AG04450 (cell line): ENCODE data around the gene RIMBP3C. TPM values are rescaled to one million over a fixed set of nuclear protein-coding genes. Genes with fewer than 3 reads are reported as not detected.
"Not testable (repeated sequence)": the region's sequence is repeated elsewhere in the genome, so short reads cannot be mapped to it uniquely, and the experiment has no call there.

Experiments used
- CTCF ChIA-PET: fragments of 300-600, 350-600 bp; formaldehyde crosslinking; extraction: SDS; loops from one replicate; lab custom pipeline; 2022; ENCODE audit warnings: antibody characterized with exemption, inconsistent platforms; lab: Charles Lee
- POLR2A ChIA-PET: fragments of 350-600 bp; formaldehyde crosslinking; extraction: SDS; loops from one replicate; lab custom pipeline; 2021; ENCODE audit warnings: antibody characterized with exemption, inconsistent platforms; lab: Yijun Ruan, JAX
- DNase-seq: peaks from one replicate; pipeline ENCODE4 v3.0.0-alpha.2; 2011; ENCODE audit warnings: low read depth, low spot score
- H3K27ac ChIP-seq: one replicate; pipeline ENCODE4 v1.5.1; 2012; ENCODE audit warnings: low read depth, low read length, control low read depth
- H3K27me3 ChIP-seq: one replicate; pipeline ENCODE4 v1.6.0; 2012; ENCODE audit warnings: low read length; ENCODE audit not compliant: control insufficient read depth, insufficient read depth
- H3K4me3 ChIP-seq: 2 replicates; pipeline ENCODE4 v1.5.1; 2011; ENCODE audit warnings: mild to moderate bottlenecking, low read depth, low read length, control low read depth
- H3K9me3 ChIP-seq: 2 replicates; pipeline ENCODE4 v1.5.1; 2012; ENCODE audit warnings: low read length; ENCODE audit not compliant: control insufficient read depth, insufficient read depth
- polyA minus RNA-seq: library from RNA; depleted of rRNA, polyadenylated mRNA; stranded (reverse); fragments of >200 nt; gene quantifications from 2 replicates; pipeline ENCODE4 v1.2.3, GENCODE V29; 2011; rRNA and poly(A)+ RNA removed
- polyA plus RNA-seq: library from polyadenylated mRNA; depleted of rRNA; stranded (reverse); fragments of >200 nt; gene quantifications from 2 replicates; pipeline ENCODE4 v1.2.3, GENCODE V29; 2011; rRNA removed
- TF ChIP-seq, protein P1 (sequence below): IDR thresholded peaks from 2 replicates; pipeline ENCODE4 v1.5.1; 2011; ENCODE audit warnings: low read depth, low read length, control low read depth, inconsistent platforms

Gene RIMBP3C, protein sequence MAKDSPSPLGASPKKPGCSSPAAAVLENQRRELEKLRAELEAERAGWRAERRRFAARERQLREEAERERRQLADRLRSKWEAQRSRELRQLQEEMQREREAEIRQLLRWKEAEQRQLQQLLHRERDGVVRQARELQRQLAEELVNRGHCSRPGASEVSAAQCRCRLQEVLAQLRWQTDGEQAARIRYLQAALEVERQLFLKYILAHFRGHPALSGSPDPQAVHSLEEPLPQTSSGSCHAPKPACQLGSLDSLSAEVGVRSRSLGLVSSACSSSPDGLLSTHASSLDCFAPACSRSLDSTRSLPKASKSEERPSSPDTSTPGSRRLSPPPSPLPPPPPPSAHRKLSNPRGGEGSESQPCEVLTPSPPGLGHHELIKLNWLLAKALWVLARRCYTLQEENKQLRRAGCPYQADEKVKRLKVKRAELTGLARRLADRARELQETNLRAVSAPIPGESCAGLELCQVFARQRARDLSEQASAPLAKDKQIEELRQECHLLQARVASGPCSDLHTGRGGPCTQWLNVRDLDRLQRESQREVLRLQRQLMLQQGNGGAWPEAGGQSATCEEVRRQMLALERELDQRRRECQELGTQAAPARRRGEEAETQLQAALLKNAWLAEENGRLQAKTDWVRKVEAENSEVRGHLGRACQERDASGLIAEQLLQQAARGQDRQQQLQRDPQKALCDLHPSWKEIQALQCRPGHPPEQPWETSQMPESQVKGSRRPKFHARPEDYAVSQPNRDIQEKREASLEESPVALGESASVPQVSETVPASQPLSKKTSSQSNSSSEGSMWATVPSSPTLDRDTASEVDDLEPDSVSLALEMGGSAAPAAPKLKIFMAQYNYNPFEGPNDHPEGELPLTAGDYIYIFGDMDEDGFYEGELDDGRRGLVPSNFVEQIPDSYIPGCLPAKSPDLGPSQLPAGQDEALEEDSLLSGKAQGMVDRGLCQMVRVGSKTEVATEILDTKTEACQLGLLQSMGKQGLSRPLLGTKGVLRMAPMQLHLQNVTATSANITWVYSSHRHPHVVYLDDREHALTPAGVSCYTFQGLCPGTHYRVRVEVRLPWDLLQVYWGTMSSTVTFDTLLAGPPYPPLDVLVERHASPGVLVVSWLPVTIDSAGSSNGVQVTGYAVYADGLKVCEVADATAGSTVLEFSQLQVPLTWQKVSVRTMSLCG (N-terminal part only)
- polyA plus RNA-seq (not detected in 2 replicates), polyA minus RNA-seq (0.09 and 0.37 TPM in 2 replicates)

DNA sequence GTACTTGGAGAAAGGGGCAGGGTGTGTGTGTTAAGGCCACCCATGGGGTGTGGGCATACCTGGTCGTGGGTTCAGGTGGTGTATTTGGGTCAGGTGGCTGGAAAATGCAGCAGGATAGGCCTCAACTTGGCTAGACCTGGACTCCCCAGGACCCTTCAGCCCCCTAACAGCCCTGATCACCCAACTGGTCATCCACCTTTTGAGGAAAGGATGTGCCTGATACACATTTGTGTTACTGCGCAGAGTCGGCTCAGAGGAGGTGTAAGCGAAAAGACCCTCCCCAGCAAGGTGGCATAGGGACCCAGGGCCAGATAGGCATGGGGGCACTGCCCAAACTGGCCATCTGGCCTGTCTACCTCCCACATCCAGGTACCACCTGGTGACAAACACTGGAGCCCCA is at the start of gene RIMBP3C:
TSS of gene RIMBP3C (minus strand) at position 101 of the 400 bp plus-strand sequence. CDS start 485 bp downstream, outside the sequence.
- CTCF ChIA-PET: not testable (repeated sequence)

DNA sequence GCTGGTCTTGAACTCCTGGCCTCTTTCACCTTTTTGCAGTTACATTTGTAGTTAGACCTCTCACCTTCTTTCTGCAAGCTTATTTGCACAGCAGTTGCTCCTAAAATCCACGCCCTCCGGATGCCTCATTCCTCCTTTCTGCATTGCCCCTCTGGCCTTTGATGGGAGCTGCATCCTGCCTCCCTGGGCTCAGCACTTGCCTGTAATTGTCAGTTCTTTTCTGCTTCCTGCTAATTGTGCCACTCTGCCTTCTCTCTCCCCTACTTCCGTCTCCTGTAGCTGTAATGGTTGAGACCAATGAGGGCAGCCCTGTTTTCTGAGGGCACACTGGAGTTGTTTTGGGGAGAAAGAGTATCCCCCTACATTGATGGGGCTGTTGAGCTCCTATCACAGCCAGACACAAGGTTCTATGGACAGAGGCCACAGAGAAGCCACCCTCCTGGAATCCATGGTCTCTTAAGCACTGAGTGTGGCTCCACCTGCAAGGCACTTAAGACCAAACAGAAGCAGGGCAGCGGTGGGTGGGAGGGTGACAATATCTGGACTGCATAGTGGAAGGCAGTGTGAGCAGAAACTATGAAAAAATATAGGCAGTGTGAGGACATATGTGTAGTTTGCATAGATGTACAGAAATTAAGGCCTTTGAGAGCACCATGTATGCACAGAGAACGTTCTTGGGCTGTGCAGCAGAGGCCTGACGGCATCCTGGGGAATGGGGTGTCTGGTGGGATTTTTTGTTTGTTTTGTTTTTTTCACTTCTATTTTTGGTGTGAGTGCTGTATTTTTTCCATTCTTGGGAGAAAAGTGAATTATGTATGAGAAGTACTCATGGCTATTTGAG is 48.0 kb upstream of the RIMBP3C start:
- Histone ChIP-seq H3K9me3 (no peaks in the 10 kb centered on the region), H3K27me3 (no peaks in the 10 kb centered on the region), H3K27ac (no peak overlapping the region), H3K4me3 (no peak overlapping the region)
- no peak for DNase-seq
- ChIA-PET CTCF (no interaction called here), POLR2A (no interaction called here)
- TF ChIP-seq, protein P1, sequence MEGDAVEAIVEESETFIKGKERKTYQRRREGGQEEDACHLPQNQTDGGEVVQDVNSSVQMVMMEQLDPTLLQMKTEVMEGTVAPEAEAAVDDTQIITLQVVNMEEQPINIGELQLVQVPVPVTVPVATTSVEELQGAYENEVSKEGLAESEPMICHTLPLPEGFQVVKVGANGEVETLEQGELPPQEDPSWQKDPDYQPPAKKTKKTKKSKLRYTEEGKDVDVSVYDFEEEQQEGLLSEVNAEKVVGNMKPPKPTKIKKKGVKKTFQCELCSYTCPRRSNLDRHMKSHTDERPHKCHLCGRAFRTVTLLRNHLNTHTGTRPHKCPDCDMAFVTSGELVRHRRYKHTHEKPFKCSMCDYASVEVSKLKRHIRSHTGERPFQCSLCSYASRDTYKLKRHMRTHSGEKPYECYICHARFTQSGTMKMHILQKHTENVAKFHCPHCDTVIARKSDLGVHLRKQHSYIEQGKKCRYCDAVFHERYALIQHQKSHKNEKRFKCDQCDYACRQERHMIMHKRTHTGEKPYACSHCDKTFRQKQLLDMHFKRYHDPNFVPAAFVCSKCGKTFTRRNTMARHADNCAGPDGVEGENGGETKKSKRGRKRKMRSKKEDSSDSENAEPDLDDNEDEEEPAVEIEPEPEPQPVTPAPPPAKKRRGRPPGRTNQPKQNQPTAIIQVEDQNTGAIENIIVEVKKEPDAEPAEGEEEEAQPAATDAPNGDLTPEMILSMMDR: no peak

More for the DNA sequence above, at the start of gene RIMBP3C:
- H3K9me3 ChIP-seq, H3K27me3 ChIP-seq, H3K27ac ChIP-seq, POLR2A ChIA-PET, H3K4me3 ChIP-seq, DNase-seq: not testable (repeated sequence)

DNA sequence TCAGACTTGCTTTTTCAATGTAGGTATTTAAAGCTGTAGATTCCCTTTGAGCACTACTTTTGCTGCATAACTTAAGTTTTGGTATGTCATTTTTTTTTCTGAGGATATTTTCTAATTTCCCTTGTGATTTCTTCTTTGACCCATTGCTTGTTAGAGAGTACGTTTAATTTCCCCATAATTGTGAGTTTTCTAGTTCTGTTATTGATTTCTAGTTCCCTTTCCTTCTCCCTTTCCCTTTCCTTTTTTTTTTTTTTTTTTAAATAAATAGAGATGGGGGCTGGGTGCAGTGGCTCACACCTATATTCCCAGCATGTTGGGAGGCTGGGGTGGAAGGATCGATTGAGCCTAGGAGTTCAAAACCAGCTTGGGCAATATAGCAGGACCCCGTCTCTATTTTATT is 47.0 kb upstream of the RIMBP3C start:
- H3K9me3 ChIP-seq: no peaks in the 10 kb centered on the region
- TF ChIP-seq, protein P1: no peak
- H3K4me3 ChIP-seq: no peak overlapping the region
- CTCF ChIA-PET: interaction anchor here (1.2 kb wide), 1 partner anchor 49 kb away, joined by 3 read pairs; no protein-coding TSS in a partner anchor
- H3K27me3 ChIP-seq: no peaks in the 10 kb centered on the region
- no peak for DNase-seq
- no peak overlapping the region for H3K27ac ChIP-seq
- POLR2A ChIA-PET: no interaction called here

DNA sequence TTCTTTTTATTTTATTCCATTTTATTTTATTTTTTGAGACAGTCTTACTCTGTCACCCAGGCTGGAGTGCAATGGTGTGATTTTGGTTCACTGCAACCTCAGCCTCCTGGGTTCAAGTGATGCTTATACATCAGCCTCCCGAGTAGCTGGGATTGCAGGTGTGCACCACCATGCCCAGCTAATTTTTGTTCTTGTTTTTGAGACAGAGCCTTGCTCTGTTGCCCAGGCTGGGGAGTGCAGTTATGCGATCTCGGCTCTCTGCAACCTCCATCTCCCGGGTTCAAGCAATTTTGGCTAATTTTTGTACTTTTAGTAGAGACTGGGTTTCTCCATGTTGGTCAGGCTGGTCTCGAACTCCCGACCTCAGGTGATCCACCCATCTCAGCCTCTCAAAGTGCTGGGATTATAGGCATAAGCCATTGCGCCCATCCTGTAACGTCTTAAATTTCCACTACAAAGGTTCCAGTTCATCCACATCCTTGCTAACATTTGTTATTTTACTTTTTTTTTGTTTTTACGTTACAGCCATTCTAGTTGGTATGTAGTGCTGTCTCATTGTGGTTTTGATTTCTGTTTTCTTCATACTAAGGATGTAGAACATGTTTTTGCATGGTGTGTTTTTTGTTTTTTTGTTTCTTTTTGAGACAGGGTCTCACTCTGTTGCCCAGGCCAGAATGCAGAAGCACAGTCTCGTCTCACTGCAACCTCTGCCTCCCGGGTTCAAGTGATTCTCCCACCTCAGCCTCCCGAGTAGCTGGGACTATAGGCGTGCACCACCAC is 45.3 kb upstream of the RIMBP3C start:
- POLR2A ChIA-PET, H3K27me3 ChIP-seq: not testable (repeated sequence)

DNA sequence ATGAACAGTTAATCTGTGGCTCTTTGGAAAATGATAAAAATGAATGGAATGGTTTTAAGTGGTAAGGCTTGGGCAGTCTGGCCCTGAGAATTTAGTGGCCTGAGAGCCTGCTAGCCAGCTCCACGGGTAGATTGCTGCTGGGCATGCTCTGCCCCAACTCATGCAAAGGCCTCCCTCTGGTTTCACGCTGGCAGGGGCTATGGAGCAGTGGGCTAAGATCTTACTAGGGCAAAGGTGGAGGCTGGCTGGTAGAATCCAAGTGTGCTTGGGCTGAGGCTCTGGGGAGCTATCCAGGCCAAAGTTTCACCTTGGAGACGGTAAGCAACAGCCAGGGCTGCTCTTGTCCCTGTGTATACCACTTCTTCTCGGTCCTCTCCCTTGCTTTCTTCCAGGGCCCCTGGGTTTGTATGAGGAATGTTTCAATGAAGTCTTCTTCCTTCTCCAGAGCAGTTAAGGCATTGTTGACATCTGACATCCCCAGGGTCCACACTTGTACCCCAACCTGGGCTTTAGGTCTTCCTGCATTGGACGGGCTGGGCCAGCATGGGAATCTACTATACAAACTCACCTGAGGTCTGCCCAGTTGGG is 43.7 kb upstream of the RIMBP3C start:
- Histone ChIP-seq H3K27ac (no peak overlapping the region), H3K27me3 (no peaks in the 10 kb centered on the region), H3K4me3 (no peak overlapping the region), H3K9me3 (no peaks in the 10 kb centered on the region)
- ChIA-PET POLR2A (no interaction called here), CTCF (interaction anchor here (0.6 kb wide), 1 partner anchor 22 kb away, joined by 3 read pairs; no protein-coding TSS in a partner anchor)
- TF ChIP-seq, protein P1: no peak
- no peak for DNase-seq

More for the DNA sequence above, 45.3 kb upstream of the RIMBP3C start:
- H3K9me3 ChIP-seq, H3K4me3 ChIP-seq, H3K27ac ChIP-seq, CTCF ChIA-PET, DNase-seq: not testable (repeated sequence)
